ENCODE measurements around the gene CDC6.

- TF ChIP-seq EZH2phosphoT487 (IDR thresholded peaks at IDR 0.05; ENCODE audit: insufficient read depth, low read depth) (no peak), EZH2 (IDR thresholded peaks at IDR 0.05; ENCODE audit: insufficient read depth, poor library complexity, severe bottlenecking) (no peak)
Measured at GRCh38 chr17:40338058-40338457, 50.4 kb downstream of the CDC6 start.

All from GM23248 (cell line).